Muscle layer of duodenum (tissue), 2 donors: ENCODE results near the gene EGLN3.

Experiments used
- H3K27ac ChIP-seq: one replicate; pipeline ENCODE4 v1.7.0; 2013; ENCODE audit warnings: mild to moderate bottlenecking, low read length
- H3K27me3 ChIP-seq: one replicate; pipeline ENCODE4 v1.7.0; 2013; ENCODE audit warnings: low read depth, mild to moderate bottlenecking, control low read depth, low read length
- H3K36me3 ChIP-seq, 2 donors: one replicate each; pipeline ENCODE4 v1.7.0; 2013; ENCODE audit warnings: low read length in 2 of 2, control low read depth in 1 of 2, mild to moderate bottlenecking in 1 of 2; ENCODE audit not compliant: insufficient read depth in 2 of 2, control insufficient read depth in 1 of 2
- H3K4me1 ChIP-seq, 2 donors: one replicate each; pipeline ENCODE4 v1.7.0; 2013; ENCODE audit warnings: low read length in 2 of 2, mild to moderate bottlenecking in 2 of 2, control low read depth in 1 of 2, moderate library complexity in 1 of 2; ENCODE audit not compliant: insufficient read depth in 2 of 2, control insufficient read depth in 1 of 2
- H3K4me3 ChIP-seq, 2 donors: one replicate each; pipeline ENCODE4 v1.7.0; 2013; ENCODE audit warnings: low read length in 2 of 2, low read depth in 1 of 2, mild to moderate bottlenecking in 1 of 2
- H3K9me3 ChIP-seq, 2 donors: one replicate each; pipeline ENCODE4 v1.7.0; 2013; ENCODE audit warnings: low read length in 2 of 2, control low read depth in 1 of 2, mild to moderate bottlenecking in 1 of 2; ENCODE audit not compliant: control insufficient read depth in 1 of 2
- donor health status: healthy.

Gene EGLN3

GRCh38 chr14:33924566-33925100, 26.2 kb downstream of the EGLN3 start:
- H3K36me3 ChIP-seq: peaks cover 0 to 12% of the 10 kb centered on the region in 2 donors
- no peak overlapping the region for H3K4me3 ChIP-seq
- no peaks in the 10 kb centered on the region for H3K9me3 ChIP-seq

GRCh38 chr14:33922125-33922524, 28.7 kb downstream of the EGLN3 start:
- H3K36me3 ChIP-seq: peaks cover 0 to 9% of the 10 kb centered on the region in 2 donors
- H3K27me3 ChIP-seq: no peaks in the 10 kb centered on the region
- no peaks in the 10 kb centered on the region for H3K9me3 ChIP-seq
- no peak overlapping the region for H3K27ac ChIP-seq
- H3K4me3 ChIP-seq: no peak overlapping the region
- H3K4me1 ChIP-seq: peaks cover 5 to 6% of the 10 kb centered on the region in 2 donors

More at GRCh38 chr14:33924566-33925100, 26.2 kb downstream of the EGLN3 start:
- no peaks in the 10 kb centered on the region for H3K27me3 ChIP-seq
- H3K4me1 ChIP-seq: no peaks in the 10 kb centered on the region
- no peak overlapping the region for H3K27ac ChIP-seq

- Histone ChIP-seq H3K27ac (no peak overlapping the region), H3K27me3 (no peaks in the 10 kb centered on the region), H3K36me3 (peaks cover 0 to 9% of the 10 kb centered on the region in 2 donors), H3K4me3 (no peak overlapping the region), H3K9me3 (no peaks in the 10 kb centered on the region), H3K4me1 (peaks cover 14 to 17% of the 10 kb centered on the region in 2 donors)
These were observed 32.6 kb downstream of the EGLN3 start for GRCh38 chr14:33918256-33918655.

- H3K27me3 ChIP-seq: no peaks in the 10 kb centered on the region
- peaks cover 0 to 9% of the 10 kb centered on the region in 2 donors for H3K36me3 ChIP-seq
- H3K4me3 ChIP-seq: no peak overlapping the region
- H3K27ac ChIP-seq: no peak overlapping the region
- H3K4me1 ChIP-seq: peaks cover 14 to 17% of the 10 kb centered on the region in 2 donors
- no peaks in the 10 kb centered on the region for H3K9me3 ChIP-seq
These were observed 33.2 kb downstream of the EGLN3 start for GRCh38 chr14:33917661-33918060.

- Histone ChIP-seq H3K27ac (no peak overlapping the region), H3K36me3 (peaks cover 0 to 4% of the 10 kb centered on the region in 2 donors), H3K27me3 (no peaks in the 10 kb centered on the region), H3K4me3 (no peak overlapping the region), H3K9me3 (no peaks in the 10 kb centered on the region), H3K4me1 (peaks cover 14 to 17% of the 10 kb centered on the region in 2 donors)
These were observed 34.0 kb downstream of the EGLN3 start for GRCh38 chr14:33916663-33917565.

GRCh38 chr14:33915682-33916081, 35.2 kb downstream of the EGLN3 start:
- H3K36me3 ChIP-seq: no peaks in the 10 kb centered on the region
- H3K27ac ChIP-seq: no peak overlapping the region
- H3K9me3 ChIP-seq: no peaks in the 10 kb centered on the region
- H3K27me3 ChIP-seq: no peaks in the 10 kb centered on the region
- H3K4me1 ChIP-seq: peaks cover 14 to 17% of the 10 kb centered on the region in 2 donors
- no peak overlapping the region for H3K4me3 ChIP-seq

GRCh38 chr14:33914676-33915516, 36.0 kb downstream of the EGLN3 start:
- H3K27me3 ChIP-seq: no peaks in the 10 kb centered on the region
- H3K27ac ChIP-seq: no peak overlapping the region
- peaks cover 14 to 17% of the 10 kb centered on the region in 2 donors for H3K4me1 ChIP-seq
- no peaks in the 10 kb centered on the region for H3K9me3 ChIP-seq
- no peaks in the 10 kb centered on the region for H3K36me3 ChIP-seq
- H3K4me3 ChIP-seq: no peak overlapping the region

- Histone ChIP-seq H3K27me3 (no peaks in the 10 kb centered on the region), H3K9me3 (no peaks in the 10 kb centered on the region), H3K4me3 (no peak overlapping the region), H3K36me3 (no peaks in the 10 kb centered on the region), H3K4me1 (peaks cover 0 to under 1% of the 10 kb centered on the region in 2 donors), H3K27ac (no peak overlapping the region)
These were observed 39.8 kb downstream of the EGLN3 start for GRCh38 chr14:33911046-33911445.

GRCh38 chr14:33910435-33910834, 40.4 kb downstream of the EGLN3 start:
- Histone ChIP-seq H3K27me3 (no peaks in the 10 kb centered on the region), H3K9me3 (no peaks in the 10 kb centered on the region), H3K4me1 (no peaks in the 10 kb centered on the region), H3K27ac (no peak overlapping the region), H3K4me3 (no peak overlapping the region), H3K36me3 (no peaks in the 10 kb centered on the region)

- H3K4me3 ChIP-seq: no peak overlapping the region
- H3K4me1 ChIP-seq: no peaks in the 10 kb centered on the region
These were observed 41.3 kb downstream of the EGLN3 start for GRCh38 chr14:33909380-33910084.

More at GRCh38 chr14:33909380-33910084, 41.3 kb downstream of the EGLN3 start:
- Histone ChIP-seq H3K27ac (no peak overlapping the region), H3K9me3 (no peaks in the 10 kb centered on the region), H3K27me3 (no peaks in the 10 kb centered on the region), H3K36me3 (no peaks in the 10 kb centered on the region)
